SK-N-SH treated with all-trans-retinoic acid at 6 μM for 48 hours (cell line): ENCODE data around the gene BACH1.

Source experiments
- CREB5 ChIP-seq: fragments of 250-450 bp; sonication (Bioruptor Pico); IDR thresholded peaks from 2 replicates; pipeline ENCODE4 v1.5.1; 2020; ENCODE audit warnings: low read depth, mild to moderate bottlenecking, moderate library complexity
- CSRNP3 ChIP-seq: fragments of 250-450 bp; sonication (Bioruptor Pico); IDR thresholded peaks from 2 replicates; pipeline ENCODE4 v1.5.1; 2021; ENCODE audit warnings: mild to moderate bottlenecking, moderate library complexity
- ISL1 ChIP-seq: fragments of 250-450 bp; sonication (Bioruptor Pico); IDR thresholded peaks from 2 replicates; pipeline ENCODE4 v2.1.2; 2022; ENCODE audit warnings: mild to moderate bottlenecking, moderate library complexity
- POU6F1 ChIP-seq: fragments of 250-450 bp; sonication (Bioruptor Pico); IDR thresholded peaks from 2 replicates; pipeline ENCODE4 v1.8.0; 2021; ENCODE audit warnings: low read depth, mild to moderate bottlenecking, moderate library complexity, borderline replicate concordance
- RARB ChIP-seq: fragments of 250-450 bp; sonication (Bioruptor Pico); IDR thresholded peaks from 2 replicates; pipeline ENCODE4 v1.8.0; 2021; ENCODE audit warnings: mild to moderate bottlenecking, moderate library complexity
- SNAI2 ChIP-seq: fragments of 250-450 bp; sonication (Bioruptor Pico); IDR thresholded peaks from 2 replicates; pipeline ENCODE4 v1.5.0; 2020; ENCODE audit warnings: mild to moderate bottlenecking, moderate library complexity
- ZC3H10 ChIP-seq: fragments of 250-450 bp; sonication (Bioruptor Pico); IDR thresholded peaks from 2 replicates; pipeline ENCODE4 v1.5.1; 2021; ENCODE audit warnings: mild to moderate bottlenecking, moderate library complexity
- ZFP3 ChIP-seq: fragments of 250-450 bp; sonication (Bioruptor Pico); IDR thresholded peaks from 2 replicates; pipeline ENCODE4 v1.5.0; 2020; ENCODE audit warnings: mild to moderate bottlenecking, moderate library complexity

DNA sequence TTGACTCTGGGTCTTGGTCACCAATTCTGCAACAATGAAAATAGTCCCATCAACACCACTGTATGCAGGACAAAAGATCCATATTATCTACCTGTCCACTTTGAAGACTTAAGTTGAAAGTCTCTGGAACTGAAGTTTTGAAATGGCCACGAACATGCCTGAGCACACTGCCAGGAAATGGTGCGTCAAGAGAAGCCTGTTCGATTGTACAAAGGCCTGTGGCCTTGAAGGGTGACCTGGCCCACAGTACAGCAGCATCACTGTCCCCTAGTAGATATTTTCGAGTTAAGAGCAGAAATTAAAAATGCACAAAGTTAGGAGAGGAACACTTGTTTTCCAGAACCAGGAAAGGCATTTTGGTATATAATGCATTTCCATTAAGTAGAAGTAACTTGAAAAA, 78.5 kb downstream of the BACH1 start:
- TF ChIP-seq ZC3H10 (CRISPR knock-in tag), result no peak
- no peak for TF ChIP-seq SNAI2 (CRISPR knock-in tag)
- TF ChIP-seq POU6F1 (CRISPR knock-in tag), result no peak
- TF ChIP-seq ZFP3 (CRISPR knock-in tag), result no peak
- TF ChIP-seq CSRNP3 (CRISPR knock-in tag), result no peak
- TF ChIP-seq ISL1, result no peak
- TF ChIP-seq CREB5 (CRISPR knock-in tag), result no peak
- TF ChIP-seq RARB (CRISPR knock-in tag), result no peak
